ENCODE results near the gene PCNA.
A peak's percentile ranks its signal among the peaks of the same experiment; 100 is the strongest.
"Not testable (repeated sequence)": the region's sequence is repeated elsewhere in the genome, so short reads cannot be mapped to it uniquely, and the experiment has no call there.

The PCNA gene

DNA sequence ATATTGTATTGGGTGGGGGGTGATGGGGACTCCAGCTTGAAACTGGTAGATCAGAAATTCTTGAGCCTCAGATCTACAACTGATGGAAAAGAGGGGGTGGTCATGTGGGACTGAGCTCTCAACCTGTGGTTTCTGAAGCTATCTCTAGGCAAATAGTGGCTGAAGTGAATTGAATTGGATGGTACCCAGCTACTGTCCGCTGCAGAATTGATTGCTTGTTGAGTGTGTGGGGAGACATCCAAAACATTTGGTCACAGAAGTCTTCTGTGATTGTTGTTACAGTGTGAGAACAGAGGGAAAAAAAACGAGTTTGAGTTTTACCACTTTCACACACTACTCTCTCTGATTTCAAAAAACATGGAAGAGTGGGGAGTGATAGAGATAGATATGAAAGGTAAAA lies 21.9 kb upstream of the PCNA start:
- no peak for DNase-seq (ENCODE audit: low spot score)

DNA sequence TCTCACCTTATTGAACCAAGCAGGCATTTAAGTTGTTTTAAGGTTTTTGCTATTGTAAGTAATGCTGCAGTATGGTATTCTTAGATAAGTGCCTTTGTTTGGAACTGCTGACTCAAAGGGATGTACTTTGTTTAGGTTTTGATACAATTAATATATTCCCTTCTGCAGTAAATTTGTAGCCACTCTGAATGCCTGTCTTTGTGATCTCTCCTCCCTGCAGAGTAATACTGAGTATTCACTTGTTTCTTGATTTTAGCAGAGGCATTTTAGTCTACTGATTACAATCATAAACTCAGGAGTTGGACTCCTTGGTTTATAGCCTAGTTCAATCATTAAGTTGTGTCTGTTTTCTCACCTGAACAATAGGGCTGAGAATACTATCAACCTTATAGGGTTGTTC lies 20.4 kb upstream of the PCNA start:
- DNase-seq (ENCODE audit: low spot score) = no peak

DNA sequence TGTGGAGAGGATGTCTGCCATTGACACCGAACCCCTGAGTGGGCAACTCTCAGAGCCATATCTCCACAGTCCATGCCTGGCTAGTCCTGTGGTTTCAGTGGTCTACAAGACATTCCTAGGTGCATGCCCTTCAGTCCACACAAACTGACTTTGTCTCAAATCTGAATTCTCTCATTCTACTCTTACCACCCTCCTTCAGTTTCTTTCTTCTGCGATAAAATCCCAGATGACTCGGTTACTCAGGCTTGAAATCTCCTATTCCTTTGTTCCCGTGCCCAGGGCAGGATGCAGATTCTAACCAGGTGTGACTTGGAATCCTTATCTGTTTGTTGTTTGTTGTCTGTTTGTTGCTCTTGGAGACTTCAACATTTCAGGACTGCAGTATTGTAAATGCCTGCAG lies 16.3 kb upstream of the PCNA start:
- no peak for DNase-seq (ENCODE audit: low spot score)

DNA sequence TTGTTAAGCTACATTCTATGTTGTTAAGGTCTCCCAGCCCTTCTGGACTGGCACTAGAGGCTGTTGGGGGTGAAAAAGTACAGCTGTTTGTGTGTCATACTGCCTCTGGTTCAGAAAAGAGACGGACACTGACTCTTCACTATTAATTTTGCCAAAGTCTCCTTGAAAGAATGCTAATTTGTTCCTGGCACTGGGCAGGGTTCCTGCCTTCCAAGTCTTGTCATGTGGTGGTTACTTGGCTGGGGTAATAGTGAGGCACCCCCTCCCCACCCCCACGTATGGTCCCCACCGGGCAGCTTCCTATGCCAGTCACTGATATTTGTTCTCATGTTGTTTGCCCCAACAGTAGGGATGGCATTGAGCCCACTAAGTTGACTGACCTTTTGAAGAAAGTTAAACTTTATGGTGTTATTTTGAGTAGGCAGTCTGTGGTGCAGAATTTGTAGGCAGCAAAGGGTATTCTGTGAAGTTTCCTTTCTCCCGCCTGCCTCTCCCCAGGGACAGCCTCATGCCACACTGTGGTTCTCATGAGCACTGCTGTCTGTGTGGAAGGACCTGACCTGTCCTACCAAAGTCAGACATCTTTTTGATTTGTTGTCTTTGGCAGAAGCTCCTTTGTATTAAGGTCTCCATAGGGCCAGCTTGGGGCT lies 15.7 kb upstream of the PCNA start:
- DNase-seq (ENCODE audit: low spot score) = no peak

DNA sequence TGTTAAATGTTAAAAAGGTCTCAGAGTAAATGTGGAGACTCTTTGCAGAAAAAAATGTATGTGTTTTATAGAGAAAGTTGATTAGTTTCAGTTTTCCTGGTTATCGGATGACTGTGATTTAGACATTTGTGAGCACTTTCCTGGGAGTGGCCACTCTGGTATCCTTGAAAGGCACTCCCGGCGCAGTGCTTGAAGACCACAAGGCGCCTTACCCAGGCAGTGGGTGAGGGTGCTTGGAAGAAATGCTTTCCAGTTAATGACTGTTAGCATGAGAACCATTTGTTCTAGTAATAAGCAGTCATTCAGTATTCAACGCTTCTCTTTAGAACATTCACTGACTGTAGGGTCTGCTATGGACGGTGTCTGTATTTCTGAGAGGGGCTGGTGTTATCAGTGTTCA lies 14.2 kb upstream of the PCNA start:
- DNase-seq (ENCODE audit: low spot score) = no peak

DNA sequence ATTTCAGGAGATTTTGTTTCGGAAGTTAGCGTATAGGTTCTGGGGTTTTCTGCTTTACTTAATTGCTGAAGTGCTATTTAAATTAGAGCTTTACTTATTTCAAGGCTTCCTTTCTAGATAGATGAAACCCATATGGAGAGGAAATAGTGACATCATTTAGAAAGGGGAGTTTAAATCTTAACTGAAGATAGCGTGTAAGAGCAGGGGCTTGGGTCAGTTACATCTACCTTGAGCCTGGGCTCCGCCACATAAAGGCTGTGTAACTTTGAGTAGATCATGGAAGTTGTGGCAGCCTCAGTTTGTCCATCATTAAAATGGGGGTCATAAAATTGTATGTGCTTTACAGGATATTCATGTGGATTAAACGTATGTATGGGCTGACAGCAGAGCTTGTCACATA lies 11.7 kb upstream of the PCNA start:
- DNase-seq (ENCODE audit: low spot score) = no peak

DNA sequence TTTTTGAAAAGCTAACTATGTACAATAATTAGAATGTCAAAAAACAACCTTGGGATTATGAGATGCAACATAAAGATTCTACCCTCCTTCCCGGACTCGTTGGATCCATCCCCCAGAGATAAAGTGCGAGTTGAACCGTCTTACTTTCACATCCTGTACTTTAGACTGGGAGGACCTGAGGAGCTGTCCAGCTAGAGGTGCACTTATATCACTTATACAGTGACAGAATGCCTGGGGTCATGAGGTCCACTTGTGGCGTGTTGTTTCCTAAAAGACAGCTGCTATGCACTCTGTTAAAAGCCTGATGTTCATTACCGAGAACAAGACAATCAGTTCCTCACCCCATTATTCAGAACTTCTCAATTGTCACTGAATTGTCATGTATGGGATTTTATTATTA lies 9.1 kb upstream of the PCNA start:
- no peak for DNase-seq (ENCODE audit: low spot score)

DNA sequence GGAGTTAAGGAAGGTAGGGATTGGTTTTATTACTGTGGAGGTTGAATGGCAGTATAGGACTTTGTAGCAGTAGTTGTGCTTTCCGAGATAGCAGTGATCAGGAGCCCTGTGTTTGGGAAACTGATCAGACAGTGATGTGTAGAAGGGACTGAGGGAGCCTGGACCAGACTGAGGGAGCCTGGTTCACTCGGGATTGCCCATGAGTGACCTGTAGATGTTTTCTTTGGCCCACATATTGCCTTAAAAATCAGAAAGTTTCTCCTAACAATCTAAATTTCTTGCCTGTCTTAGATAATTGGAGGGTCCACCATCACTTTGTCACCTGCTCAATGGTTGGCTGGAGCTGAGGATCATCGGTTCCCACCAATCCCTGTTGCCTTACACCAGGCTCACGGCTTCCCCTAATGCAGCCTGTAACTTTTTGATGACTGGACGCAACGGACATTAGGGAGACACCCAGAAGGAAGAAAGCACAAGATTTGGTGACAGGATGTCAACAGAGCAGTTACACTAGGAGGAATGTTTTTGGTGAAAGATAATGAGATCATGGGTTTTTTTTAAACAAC lies 8.2 kb upstream of the PCNA start:
- DNase-seq (ENCODE audit: low spot score) = no peak

DNA sequence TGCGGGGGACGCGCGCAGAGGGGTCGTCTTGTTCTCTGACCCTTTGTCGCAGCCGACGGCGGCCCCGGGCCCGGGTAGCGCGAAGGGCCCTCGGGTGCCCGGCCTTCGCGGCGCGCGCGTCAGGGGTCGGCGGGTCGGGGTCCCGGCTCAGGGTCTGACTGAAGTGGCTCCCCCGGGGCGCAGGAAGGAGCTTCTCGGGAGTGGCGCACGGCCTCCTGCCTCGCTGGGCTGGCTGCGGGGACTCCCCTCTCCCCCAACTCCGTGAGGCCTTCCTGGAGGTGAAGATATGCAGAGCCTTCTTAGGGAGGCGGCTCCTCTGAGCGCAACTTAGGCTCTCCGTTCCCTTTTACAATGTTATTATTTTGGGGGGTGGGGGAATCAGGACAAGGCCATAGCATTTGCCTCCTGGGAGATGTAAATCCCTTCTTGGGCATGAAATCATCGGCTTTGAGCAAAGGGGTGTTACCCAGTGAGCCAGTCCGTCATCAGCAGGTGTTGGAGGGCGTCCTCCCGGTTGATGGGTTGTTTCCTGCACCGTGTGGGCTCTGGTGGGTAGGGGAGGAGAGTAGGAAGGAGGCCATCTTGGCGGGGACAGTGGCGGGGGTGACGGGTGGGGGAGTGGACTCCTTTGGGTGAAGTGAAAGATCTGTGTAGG lies 7.6 kb upstream of the PCNA start:
- peak; percentile 76 for DNase-seq (ENCODE audit: low spot score)

DNA sequence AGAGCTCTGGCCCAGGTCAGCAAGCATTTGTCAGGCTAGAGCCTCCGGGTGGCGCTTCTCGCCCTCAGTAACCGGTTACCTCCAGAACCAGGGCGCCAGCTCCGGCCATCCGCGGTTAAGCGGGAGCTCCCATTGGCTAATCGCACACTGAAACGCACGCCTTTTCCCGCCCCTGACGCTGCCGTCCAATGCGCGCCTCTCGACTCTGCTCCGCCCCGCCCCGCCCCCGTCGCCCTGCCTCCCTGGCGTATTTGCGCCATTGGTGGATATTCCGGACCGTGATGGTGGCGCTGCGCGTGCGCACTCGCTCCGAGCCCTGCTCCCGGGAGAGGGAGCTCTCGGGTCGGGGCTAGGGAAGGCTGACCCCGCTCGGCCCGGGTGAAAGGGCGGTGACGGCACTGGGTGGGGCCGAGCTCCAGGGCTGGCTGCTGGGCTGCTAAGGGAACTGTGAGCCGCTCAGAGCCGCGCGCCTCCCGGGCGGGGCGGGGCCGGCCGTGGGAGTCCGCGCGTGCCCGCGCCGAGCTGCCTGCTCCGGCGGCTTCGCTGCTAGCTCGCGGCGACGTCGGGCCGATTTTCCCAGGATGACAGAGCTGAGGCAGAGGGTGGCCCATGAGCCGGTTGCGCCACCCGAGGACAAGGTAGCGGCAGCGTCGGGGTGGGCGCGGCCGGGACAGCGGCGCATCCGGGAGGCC lies 6.9 kb upstream of the PCNA start, which contains the start of gene CDS2:
Gene CDS2 (plus strand): TSS at position 497 of the 692 bp plus-strand sequence. CDS start 85 bp downstream, at position 582.
- peak; percentile 99 for DNase-seq (ENCODE audit: low spot score)

DNA sequence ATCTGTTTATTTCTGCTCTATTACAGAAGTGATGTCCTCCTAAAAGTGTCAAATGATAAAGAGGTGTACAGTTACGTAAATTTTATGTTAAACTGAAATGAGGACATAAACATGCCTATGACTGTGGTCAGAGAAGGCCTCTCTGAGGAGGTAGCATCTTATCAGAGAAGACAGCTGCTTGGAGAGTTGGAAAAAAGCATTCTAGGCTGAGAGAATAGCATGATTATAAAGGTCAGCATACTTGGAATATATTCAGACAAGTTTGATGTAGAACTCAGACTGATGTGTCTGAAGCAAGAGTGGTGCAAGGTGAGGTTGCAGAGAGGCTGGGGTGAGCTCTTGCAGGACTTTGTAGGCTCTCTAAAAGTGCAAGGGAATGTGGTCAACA lies 3.1 kb upstream of the PCNA start:
- no peak for DNase-seq (ENCODE audit: low spot score)

DNA sequence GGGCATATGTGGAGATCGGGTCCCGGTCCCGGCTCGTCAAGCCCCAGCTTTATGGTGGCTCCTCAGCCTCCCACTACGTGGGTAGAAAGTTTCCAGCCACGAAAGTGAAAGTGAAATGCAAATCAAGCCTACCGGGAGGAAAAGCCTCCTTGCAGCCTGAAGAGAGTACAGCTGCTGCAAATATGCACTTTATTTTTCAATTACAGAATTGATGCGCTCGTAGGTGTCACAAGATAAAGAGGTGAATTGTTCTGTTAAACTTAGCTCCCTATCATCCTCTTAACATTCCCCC lies 373 bp upstream of the PCNA start:
- no peak for DNase-seq (ENCODE audit: low spot score)

DNA sequence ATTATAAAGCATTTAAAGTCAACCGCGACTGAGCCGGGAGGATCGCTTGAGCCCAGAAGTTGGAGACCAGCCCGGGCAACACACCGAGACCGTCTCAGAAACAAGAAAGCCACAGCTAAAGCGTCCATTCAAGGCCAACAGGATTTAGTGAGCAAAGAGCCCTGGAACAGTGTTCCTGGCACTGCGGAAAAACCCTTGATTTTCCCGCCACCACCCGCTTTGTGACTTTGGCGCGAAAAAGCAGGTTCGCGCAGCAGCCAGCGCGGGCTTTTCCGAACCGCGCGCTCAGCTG lies 669 bp downstream of the PCNA start:
- no peak for DNase-seq (ENCODE audit: low spot score)

DNA sequence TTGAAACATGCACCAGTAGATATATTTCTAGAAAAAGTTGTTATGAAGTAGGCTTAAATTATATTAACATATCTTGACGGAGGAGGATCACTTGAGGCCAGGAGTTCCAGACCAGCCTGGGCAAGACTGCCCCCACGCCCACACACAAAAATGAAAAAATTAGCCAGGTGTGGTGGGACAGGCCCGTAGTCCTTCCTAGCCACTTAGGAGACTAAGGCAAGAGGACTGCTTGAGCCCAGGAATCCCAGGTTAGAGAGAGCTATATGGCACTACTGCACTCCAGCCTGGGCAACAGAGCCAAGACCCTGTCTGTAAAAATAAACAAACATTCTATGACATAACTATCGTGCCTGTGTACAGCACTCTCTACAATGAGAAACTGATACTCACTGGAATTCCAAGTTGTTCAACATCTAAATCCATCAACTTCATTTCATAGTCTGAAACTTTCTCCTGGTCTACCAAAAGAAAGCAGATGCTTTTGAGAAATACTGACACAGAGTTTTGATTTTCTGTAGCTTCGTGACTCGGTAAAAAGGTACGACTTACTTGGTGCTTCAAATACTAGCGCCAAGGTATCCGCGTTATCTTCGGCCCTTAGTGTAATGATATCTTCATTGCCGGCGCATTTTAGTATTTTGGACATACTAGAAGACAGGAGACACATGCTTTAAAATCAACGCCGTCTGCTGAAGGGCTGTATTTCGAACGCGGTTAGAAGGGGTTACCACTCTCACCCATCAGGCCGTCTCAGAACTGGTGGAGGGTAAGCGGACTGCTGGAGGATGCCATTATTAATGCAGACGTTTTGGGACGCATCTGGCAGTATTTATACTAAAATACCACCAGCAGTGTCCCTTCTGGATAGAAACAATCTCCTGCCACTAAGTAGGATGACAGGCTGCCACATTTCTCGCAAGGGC lies 1.3 kb downstream of the PCNA start:
- no peak for DNase-seq (ENCODE audit: low spot score)

DNA sequence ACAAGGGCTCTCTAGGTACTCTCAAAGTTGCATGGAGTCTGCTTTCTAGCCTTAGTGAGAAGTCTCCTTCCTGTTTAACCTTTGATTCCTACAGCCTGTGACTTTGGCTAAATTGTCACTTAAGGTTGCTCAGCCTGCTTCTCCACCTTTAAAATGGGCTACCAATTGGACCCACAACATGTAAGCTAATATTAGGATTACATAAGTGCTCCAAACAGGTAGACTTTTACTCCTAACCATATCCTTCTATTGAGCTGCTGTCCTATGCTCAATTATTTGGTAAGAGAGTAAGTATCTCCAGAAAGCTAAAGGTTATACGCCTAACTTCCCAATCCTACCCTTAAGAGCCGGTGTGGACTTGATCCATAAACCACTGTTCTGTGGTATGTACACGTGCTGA lies 2.9 kb downstream of the PCNA start:
- DNase-seq (ENCODE audit: low spot score) = no peak

DNA sequence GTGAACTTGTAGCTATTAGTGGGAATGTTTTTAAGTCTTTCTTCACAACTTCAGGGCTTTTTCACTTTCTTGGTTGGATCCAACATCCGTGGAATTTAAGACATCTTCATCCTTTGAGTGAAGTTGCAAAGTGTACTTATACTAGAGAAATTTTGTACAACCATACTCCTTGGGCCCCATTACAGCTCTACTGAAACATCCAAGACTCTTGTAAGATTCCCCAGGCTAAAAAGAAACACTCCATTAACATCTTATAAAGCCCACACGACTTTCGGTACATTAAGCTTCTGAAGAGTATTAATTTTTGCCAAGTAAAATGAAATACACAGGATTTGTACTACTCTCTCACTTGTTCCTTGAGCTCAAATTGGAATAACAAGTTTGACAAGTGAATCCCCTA lies 5.4 kb downstream of the PCNA start:
- DNase-seq (ENCODE audit: low spot score) = no peak

DNA sequence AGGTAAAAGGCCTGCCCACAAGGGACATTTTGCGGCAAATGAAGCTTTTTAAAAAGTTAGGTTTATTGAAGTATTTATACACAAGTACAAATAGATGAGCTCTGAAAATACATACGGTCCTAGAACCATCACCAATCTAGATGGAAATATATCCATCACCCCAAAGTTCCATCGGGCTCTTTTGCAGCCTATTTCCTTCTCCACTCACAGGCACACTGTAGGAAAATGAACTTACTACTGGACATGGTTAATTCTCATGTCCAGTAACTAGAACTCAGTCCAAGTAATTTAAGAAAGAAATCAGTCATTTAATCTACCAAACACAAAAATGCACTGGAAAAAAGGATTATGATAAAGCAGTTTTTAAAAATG lies 6.2 kb downstream of the PCNA start:
- no peak for DNase-seq (ENCODE audit: low spot score)

DNA sequence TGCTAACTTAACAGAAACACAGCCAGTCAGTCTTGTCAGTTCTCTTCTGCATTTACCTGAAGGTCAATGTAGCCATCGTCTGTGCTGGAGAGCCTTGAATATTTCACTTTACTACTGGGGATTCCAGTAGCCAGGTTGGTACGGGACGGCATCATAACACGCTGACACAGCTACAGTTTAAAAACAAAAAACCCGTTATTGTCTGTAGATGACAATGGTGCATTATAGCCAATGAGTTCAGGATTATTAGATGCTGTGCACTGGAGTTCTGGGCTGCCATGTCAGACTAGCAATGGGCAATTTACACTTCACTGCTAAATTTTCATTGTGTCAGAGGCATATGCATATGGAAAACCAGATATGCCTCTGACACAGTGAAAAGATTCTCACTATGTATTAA lies 10.5 kb downstream of the PCNA start:
- DNase-seq (ENCODE audit: low spot score) = no peak

DNA sequence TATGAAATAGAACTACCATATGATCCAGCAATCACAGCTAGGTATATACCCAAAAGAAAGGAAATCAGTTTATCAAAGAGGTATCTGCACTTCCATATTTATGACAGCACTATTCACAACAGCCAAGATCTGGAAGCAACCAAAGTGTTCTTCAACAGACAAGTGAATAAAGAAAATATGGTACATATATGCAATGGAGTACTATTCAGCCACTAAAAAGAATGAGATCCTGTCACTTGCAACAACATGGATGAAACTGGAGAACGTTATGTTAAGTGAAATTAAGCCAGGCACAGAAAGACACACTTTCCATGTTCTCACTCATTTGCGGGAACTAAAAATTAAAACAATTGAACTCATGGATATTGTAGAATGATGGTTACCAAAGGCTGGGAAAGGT lies 15.3 kb downstream of the PCNA start:
- no peak for DNase-seq (ENCODE audit: low spot score)

DNA sequence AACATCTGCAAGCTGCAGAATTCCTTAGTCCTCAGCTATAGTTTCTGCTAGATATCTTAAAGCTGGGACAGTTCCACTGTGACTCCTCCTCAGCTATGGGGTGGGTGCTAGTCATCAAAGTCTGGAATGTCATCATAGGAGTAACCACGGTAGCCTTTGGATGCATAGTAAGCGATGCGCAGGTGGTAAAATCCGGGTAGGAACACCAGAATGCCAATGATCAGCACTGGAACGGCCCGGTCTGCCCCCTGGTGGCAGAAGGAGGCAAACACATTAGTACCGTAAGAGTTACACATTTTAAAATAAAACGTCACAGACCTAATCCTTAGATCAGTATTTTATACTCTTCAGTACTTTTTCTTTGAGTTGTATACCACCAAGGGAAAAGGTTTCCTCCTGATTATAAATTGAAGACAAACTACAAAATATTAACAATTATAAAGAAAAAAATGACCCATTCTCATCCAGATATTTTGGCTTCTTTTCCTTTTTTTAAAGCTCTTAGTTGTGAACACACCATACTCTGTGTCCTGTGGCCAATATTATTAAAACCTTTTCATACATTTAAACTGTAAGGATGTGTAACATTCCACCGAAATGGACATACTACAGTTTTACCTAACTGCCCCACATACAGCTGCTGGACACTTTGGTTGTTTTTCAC lies 18.9 kb downstream of the PCNA start:
- DNase-seq (ENCODE audit: low spot score) = peak; percentile 70

DNA sequence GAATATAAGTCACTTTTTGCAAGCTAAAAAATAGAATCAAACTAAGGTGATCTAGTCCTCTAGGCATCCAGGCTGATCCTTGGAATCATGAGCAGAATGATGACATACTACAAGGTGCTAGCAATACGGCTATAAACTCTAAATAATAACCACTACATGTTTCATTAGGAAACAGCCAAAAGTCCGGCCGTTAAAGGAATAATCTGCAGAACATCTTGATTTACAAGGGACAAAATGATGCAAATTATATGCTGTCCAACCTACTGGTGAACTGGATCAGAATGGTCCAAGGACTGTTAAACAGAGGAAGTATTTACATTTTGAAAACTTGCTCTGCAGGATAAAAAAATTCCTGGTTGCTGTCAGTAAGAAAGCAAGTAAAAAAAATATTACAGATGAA lies 19.8 kb downstream of the PCNA start:
- DNase-seq (ENCODE audit: low spot score) = not testable (repeated sequence)

DNA sequence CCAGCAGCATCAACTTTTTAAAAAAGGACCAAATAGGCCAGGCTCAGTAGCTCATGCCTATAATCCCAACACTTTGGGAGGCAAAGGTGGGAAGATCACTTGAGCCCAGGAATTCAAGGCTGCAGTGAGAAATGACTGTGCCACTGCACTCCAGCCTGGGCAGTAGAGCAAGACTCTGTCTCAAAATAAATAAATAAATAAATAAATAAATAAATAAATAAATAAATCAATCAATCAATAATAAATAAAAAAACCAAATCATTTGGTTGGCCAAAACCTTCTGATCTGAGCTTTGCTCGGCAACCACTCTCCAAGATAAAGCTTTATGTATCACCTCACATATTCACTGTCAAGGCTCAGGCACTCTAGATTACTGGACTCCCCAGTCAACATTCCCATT lies 20.7 kb downstream of the PCNA start:
- DNase-seq (ENCODE audit: low spot score) = not testable (repeated sequence)

Measured in HuH-7 (cell line).